Colon (tissue), 2 donors: ENCODE results near the gene DAZAP1.

Experiments used
- FAIRE-seq: peaks from 2 replicates; lab custom pipeline; 2012; peaks lifted over from hg19 to GRCh38; lab: Jason Lieb, UNC
- donor health status: control.
- donor health status: control.

DAZAP1 gene

DNA sequence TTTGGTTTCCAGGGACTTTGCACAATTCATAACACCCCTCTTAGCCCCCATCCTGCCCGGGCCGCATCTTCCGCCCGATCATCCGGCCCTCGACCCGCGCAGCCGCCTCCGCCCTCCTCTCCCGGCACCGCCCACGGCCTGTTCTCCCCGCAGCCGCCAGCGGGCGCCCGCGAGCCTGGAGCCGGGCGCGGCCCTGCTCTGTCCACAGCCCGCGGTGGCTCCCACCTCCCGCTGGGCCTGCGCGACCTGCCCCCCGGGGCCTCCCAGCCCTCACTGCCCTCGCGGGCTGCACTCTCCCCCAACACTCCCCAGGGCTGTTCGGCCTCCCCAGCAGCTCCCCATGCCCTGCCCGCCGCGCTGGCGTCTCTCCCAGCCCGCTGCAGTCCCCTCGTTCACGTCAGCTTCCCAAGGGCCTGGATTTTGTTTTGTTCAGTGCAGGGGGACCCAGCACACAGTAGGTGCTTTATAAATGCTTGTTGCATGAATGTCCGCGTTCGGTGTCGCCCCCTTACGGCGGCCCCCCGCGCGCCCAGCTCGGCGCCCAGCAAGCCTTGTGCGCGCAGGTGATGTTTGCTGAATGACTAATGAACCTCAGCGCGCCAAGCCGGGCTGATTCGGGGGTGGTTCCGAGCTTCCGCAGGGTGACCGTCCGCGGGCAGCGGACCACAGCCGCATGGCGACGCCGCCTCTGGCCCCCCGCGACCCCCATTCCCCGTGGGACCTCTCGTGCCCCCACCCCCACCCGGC lies 38.0 kb downstream of the DAZAP1 start:
- no peak for FAIRE-seq

GRCh38 chr19:1445932-1446712 lies 38.7 kb downstream of the DAZAP1 start:
- FAIRE-seq = no peak

DNA sequence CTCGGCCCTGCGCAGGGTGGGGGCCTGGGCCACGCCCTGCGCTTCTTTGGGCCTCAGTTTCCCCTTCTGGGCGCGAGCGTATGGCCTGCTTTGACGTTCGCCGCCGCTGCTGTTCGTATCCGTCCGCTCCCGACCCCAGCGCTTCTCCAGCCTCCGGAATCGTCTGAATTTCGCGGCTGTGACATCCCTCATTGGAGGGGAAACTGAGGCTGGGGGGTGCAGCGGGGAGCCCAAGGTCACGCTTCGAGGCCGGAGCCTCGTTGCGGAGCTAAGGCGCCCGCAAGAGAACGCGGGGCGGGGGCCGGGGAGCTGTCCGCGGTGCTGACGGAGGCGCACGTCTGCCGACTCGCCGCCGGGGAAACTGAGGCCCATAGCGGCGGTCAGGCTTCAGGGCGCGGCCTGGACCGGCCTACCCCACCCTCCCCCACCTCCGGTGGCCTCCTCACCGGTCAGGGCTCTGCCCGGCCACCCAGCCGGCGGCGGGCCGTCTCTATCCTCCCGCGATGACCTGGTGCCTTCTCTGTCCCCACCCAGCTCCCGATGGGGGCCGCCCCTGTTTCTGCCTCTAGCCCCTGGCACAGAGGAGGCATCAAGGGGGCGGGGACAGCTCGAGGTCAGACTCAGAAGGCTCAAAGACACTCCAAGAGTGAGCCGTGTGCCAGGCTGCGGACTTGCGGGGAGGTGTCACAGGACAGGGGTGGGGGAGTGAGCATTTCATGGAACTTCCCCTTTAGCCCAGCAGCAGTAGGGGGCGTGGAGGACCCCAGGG lies 39.5 kb downstream of the DAZAP1 start:
- FAIRE-seq = no peak

- no peak for FAIRE-seq
These were observed 40.1 kb downstream of the DAZAP1 start for GRCh38 chr19:1447504-1447903.

DNA sequence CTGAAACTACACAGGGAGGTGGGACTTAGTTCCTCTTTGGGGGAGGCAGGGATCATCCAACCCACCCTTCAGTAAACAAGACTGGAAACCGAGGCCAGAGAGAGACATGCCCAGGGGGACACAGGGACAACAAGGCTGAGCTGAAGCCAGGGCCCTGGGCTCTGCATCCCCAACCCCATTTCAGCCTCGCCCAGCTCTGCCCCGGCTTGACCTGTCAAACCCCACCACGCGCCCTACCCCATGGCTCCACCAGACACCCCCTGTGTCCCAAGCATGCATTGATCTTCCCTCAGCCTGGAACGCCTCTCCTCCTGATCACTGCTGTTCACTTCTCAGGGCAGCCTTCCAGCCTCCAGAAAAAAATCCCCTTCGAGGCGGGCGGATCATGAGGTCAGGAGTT lies 40.6 kb downstream of the DAZAP1 start:
- FAIRE-seq = no peak

GRCh38 chr19:1449467-1450442 lies 42.4 kb downstream of the DAZAP1 start, which contains the start of gene APC2:
APC2 (plus strand) TSS chr19:1450121; CDS start chr19:1453002, 2,881 bp downstream.
- no peak for FAIRE-seq

- FAIRE-seq = no peak
These were observed 43.6 kb downstream of the DAZAP1 start for GRCh38 chr19:1450735-1451731.

GRCh38 chr19:1451916-1452801 lies 44.8 kb downstream of the DAZAP1 start:
- no peak for FAIRE-seq

DNA sequence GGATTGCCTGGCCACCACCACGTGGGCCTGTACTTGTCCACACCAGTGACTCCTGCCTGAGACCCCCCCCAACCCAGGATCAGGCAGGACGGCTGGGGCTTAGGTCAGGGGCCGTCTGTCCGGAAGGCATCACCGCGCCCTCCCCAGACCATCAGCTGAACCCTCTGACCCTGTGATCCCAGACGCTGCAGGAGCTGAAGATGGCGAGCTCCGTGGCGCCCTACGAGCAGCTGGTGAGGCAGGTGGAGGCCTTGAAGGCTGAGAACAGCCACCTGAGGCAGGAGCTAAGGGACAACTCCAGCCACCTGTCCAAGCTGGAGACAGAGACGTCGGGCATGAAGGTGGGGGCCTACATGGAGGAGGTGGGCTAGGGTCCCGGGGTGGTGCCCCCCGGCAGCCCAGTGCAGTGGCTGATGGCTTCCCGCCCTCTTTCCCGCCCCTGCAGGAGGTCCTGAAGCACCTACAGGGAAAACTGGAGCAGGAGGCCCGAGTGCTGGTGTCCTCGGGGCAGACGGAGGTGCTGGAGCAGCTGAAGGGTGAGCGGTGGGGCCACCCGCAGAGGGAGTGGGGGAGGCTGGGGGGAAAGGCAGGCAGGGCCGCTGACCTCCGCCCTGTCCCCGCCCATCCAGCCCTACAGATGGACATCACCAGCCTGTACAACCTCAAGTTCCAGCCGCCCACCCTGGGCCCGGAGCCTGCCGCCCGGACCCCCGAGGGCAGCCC lies 45.6 kb downstream of the DAZAP1 start:
- FAIRE-seq = no peak

DNA sequence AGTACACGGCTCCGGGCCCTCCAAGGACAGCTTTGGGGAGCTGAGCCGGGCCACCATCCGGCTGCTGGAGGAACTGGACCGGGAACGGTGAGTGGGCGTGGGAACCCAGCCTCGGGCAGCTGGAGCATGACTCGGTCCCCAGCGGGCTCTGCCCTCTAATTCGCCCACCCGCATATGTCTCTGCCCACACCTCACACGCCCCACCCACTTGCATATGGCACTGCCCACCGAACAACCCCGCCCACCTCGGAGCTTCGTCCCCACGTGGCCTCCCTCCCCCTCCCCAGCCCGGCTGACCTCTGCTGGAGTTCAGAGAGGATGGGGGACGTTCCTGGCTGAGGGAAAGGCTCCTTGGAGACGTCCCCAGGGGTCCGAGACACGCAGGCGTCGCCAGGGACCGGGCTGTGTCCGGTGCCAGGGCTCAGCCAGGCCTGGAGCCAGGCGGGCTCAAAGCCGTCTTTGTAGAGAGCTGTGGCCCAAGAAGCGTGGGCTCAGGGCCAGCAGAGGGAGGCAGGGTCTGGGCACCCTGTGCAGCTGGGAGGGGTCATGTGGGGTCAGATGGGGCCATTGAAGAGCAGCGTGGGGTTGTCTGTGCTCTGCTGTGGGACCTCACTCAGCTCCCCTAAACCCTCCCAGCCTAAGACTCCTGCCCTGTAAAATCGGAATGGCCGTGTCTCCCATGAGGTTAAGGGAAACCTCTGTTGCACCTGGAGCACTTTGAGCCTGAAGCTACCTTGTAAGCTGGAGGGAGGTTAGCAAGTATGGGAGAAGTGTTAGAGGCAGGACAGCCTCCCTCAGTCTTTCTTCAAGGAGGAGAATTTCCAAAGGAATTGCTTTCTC lies 46.4 kb downstream of the DAZAP1 start:
- no peak for FAIRE-seq

- FAIRE-seq = no peak
These were observed 47.6 kb downstream of the DAZAP1 start for GRCh38 chr19:1455002-1455335.

DNA sequence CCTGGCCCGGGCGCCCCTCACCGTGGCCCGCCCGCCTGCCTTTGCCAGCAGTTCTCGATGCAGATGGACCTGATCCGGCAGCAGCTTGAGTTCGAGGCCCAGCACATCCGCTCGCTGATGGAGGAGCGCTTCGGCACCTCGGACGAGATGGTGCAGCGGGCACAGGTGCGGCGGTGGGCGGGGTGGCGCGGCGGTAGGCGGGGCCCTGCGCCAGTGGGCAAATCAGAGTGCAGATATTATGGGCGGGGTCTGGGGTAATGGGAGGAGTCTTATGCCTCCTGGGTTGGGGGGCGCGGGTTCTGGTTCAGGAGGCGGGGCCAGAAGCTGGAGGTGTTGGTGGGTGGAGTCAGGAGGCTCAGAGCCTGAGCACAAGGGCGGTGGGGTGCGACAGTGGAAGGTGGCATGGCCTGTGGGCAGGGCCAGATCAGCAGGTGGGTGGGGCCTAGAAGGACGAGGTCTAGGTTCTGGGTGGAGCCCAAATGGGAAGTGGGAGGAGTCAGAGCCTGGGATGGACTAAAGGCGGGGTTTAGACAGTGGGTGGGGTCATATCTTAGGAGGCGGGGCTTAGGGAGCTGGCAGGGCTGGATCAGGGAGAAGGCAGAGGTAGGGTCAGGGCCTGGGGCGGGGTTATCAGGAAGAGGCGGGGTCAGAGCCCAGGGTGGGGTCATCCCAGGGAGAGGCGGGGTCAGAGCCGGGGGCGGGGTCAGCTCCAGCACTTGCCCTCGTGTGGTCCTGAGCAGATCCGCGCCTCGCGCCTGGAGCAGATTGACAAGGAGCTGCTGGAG lies 48.1 kb downstream of the DAZAP1 start:
- no peak for FAIRE-seq

DNA sequence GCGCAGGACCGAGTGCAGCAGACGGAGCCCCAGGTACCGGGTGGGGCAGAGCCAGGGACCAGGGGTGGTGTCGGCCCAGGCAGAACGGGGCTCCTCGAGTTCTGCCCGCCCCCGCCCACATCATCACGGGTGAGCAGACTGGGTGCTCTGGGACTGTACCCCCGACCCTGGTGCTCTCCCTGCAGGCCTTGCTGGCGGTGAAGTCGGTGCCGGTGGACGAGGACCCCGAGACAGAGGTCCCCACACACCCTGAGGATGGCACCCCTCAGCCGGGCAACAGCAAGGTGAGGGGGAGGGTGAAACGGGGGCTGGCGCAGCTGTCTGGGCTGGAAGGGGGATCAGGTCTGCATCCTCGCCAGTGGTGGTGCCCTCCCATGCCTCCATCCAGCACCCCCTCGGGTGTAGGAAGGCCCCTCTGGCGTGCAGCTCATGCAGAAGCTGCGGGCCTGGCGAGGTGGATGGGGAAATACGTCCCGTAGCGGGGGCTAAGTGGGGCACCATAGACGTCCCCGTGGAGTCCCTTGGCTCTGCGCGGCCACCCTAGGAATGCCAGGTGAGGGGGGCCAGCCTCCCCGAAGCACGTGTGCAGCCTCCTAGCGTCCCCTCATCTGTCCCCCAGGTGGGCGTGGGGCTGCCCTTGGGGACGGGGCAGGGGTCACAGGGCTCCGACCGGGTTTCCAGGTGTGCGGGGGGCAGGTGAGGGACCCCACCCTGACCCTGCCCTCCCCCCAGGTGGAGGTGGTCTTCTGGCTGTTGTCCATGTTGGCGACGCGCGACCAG lies 48.9 kb downstream of the DAZAP1 start:
- FAIRE-seq = no peak

GRCh38 chr19:1457031-1457739 lies 49.8 kb downstream of the DAZAP1 start:
- FAIRE-seq = no peak

DNA sequence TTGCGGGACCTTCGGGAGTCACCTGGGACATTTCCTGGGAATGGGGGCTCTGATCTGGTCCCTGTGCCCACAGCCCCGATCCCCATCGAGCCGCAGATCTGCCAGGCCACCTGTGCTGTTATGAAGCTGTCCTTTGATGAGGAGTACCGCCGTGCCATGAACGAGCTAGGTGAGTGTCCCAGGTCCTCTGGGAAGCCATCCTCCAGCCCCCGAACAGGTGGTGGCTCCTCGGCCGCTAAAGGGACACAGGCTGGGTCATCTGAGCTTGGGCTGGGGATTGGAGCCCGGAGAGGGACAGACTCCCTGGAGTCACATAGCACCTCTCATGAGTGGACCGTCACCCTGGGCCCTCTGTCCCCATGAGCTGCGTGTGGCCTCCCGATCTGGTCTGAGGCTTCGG lies 50.5 kb downstream of the DAZAP1 start:
- FAIRE-seq = no peak
